HG03432 (cell line): ENCODE measurements around the gene JADE3.
"Not testable (repeated sequence)": the region's sequence is repeated elsewhere in the genome, so short reads cannot be mapped to it uniquely, and the experiment has no call there.

Experiments
- ATAC-seq: cut with Tn5 transposase; IDR thresholded peaks from one replicate; pipeline ENCODE4 v1.9.1; 2021; ENCODE audit warnings: mild to moderate bottlenecking, moderate library complexity; ENCODE audit not compliant: unreplicated experiment

Gene JADE3

GRCh38 chrX:46929439-46930261 is 17.4 kb downstream of the JADE3 start:
- ATAC-seq, result no peak

- ATAC-seq, result no peak
Observed at GRCh38 chrX:46935295-46935694, 23.1 kb downstream of the JADE3 start.

- no peak for ATAC-seq
Observed at GRCh38 chrX:46938589-46938988, 26.4 kb downstream of the JADE3 start.

- no peak for ATAC-seq
Observed at GRCh38 chrX:46941341-46941740, 29.1 kb downstream of the JADE3 start.

GRCh38 chrX:46953137-46953527 is 40.9 kb downstream of the JADE3 start:
- ATAC-seq, result peak; percentile 86

- ATAC-seq, result peak; percentile 56
Observed at GRCh38 chrX:46953597-46953996, 41.4 kb downstream of the JADE3 start.

- no peak for ATAC-seq
Observed at GRCh38 chrX:46954716-46955115, 42.5 kb downstream of the JADE3 start.

- ATAC-seq, result not testable (repeated sequence)
Observed at GRCh38 chrX:46956589-46956988, 44.4 kb downstream of the JADE3 start.

- no peak for ATAC-seq
Observed at GRCh38 chrX:46957297-46957696, 45.1 kb downstream of the JADE3 start.

- ATAC-seq, result no peak
Observed at GRCh38 chrX:46959101-46959500, 46.9 kb downstream of the JADE3 start.

- ATAC-seq, result no peak
Observed at GRCh38 chrX:46959985-46960700, 47.9 kb downstream of the JADE3 start.

GRCh38 chrX:46961097-46961496 is 48.9 kb downstream of the JADE3 start:
- no peak for ATAC-seq

- no peak for ATAC-seq
Observed at GRCh38 chrX:46961574-46962283, 49.5 kb downstream of the JADE3 start.

- no peak for ATAC-seq
Observed at GRCh38 chrX:46965125-46965758, 53.0 kb downstream of the JADE3 start.

GRCh38 chrX:46967547-46967946 is 55.3 kb downstream of the JADE3 start:
- ATAC-seq, result peak; percentile 67

- ATAC-seq, result not testable (repeated sequence)
Observed at GRCh38 chrX:46977046-46977445, 64.8 kb downstream of the JADE3 start.

GRCh38 chrX:46978341-46979291 is 66.4 kb downstream of the JADE3 start:
- no peak for ATAC-seq

GRCh38 chrX:46984705-46985104 is 72.5 kb downstream of the JADE3 start:
- no peak for ATAC-seq

- ATAC-seq, result no peak
Observed at GRCh38 chrX:46989548-46989947, 77.3 kb downstream of the JADE3 start.

GRCh38 chrX:46991664-46992063 is 79.4 kb downstream of the JADE3 start:
- no peak for ATAC-seq
